Measurements from ENCODE around the gene KIAA0753. TPM values are rescaled to one million over a fixed set of nuclear protein-coding genes. Genes with fewer than 3 reads are reported as not detected.

KIAA0753 gene
- total RNA-seq, 2 donors from 2014 or later = 6.9 to 13.5 TPM

GRCh38 chr17:6623941-6624340 lies 16.6 kb downstream of the KIAA0753 start:
- WGBS, 2 donors = 97 to 99% methylated on average over 3 of the region's 3 CpGs

GRCh38 chr17:6611231-6611630 lies 29.3 kb downstream of the KIAA0753 start:
- Histone ChIP-seq H3K9me3 (no peaks in the 10 kb centered on the region), H3K4me3 (no peak overlapping the region), H3K36me3 (replicated peaks in 1 of 2; ENCODE audit: insufficient read depth in 1 of 2, low read depth in 2 of 2) (peaks cover 3 to 15% of the 10 kb centered on the region in 2 donors), H3K4me1 (no peaks in the 10 kb centered on the region), H3K27ac (no peak overlapping the region), H3K27me3 (no peaks in the 10 kb centered on the region)
- intact Hi-C loops (cut with DNase I) = no loop called here
- ATAC-seq (no peak), DNase-seq (no peak)
- 96 to 97% methylated on average over 4 of the region's 4 CpGs for WGBS, 2 donors
- TF ChIP-seq POLR2A (IDR thresholded peaks at IDR 0.05) (no peak), CTCF (IDR thresholded peaks at IDR 0.05) (no peak)

More at GRCh38 chr17:6623941-6624340, 16.6 kb downstream of the KIAA0753 start:
- Histone ChIP-seq H3K4me1 (no peaks in the 10 kb centered on the region), H3K4me3 (no peak overlapping the region), H3K36me3 (replicated peaks in 1 of 2; ENCODE audit: insufficient read depth in 1 of 2, low read depth in 2 of 2) (peaks cover 0 to 10% of the 10 kb centered on the region in 2 donors), H3K9me3 (no peaks in the 10 kb centered on the region), H3K27me3 (no peaks in the 10 kb centered on the region), H3K27ac (no peak overlapping the region)
- no peak for DNase-seq
- intact Hi-C loops (cut with DNase I) = no loop called here
- no peak for ATAC-seq
- TF ChIP-seq CTCF (IDR thresholded peaks at IDR 0.05) (no peak), POLR2A (IDR thresholded peaks at IDR 0.05) (no peak)

- Histone ChIP-seq H3K4me3 (no peak overlapping the region), H3K36me3 (replicated peaks in 1 of 2; ENCODE audit: insufficient read depth in 1 of 2, low read depth in 2 of 2) (peaks cover 3 to 20% of the 10 kb centered on the region in 2 donors), H3K9me3 (no peaks in the 10 kb centered on the region), H3K27ac (no peak overlapping the region), H3K4me1 (no peaks in the 10 kb centered on the region), H3K27me3 (no peaks in the 10 kb centered on the region)
- TF ChIP-seq POLR2A (IDR thresholded peaks at IDR 0.05) (no peak), CTCF (IDR thresholded peaks at IDR 0.05) (no peak)
- intact Hi-C loops (cut with DNase I) = no loop called here
- ATAC-seq = no peak
- WGBS, 2 donors = 93% methylated on average over 5 of the region's 5 CpGs
- DNase-seq = no peak
These were observed 30.5 kb downstream of the KIAA0753 start for GRCh38 chr17:6610011-6610410.

- H3K27ac ChIP-seq = no peak overlapping the region
- no peak overlapping the region for H3K4me3 ChIP-seq
- ATAC-seq = no peak
- no peak for DNase-seq
- no peaks in the 10 kb centered on the region for H3K9me3 ChIP-seq
- no peaks in the 10 kb centered on the region for H3K27me3 ChIP-seq
- intact Hi-C loops (cut with DNase I) = no loop called here
- peaks cover 3 to 20% of the 10 kb centered on the region in 2 donors for H3K36me3 ChIP-seq (replicated peaks in 1 of 2; ENCODE audit: insufficient read depth in 1 of 2, low read depth in 2 of 2)
- H3K4me1 ChIP-seq = no peaks in the 10 kb centered on the region
- no peak for TF ChIP-seq CTCF (IDR thresholded peaks at IDR 0.05)
- no peak for TF ChIP-seq POLR2A (IDR thresholded peaks at IDR 0.05)
- 82 to 84% methylated on average over 3 of the region's 3 CpGs for WGBS, 2 donors
These were observed 32.2 kb downstream of the KIAA0753 start for GRCh38 chr17:6608321-6608720.

GRCh38 chr17:6605142-6605541 lies 35.4 kb downstream of the KIAA0753 start:
- no peak overlapping the region for H3K4me3 ChIP-seq
- no peak for ATAC-seq
- no peaks in the 10 kb centered on the region for H3K9me3 ChIP-seq
- no peak overlapping the region for H3K27ac ChIP-seq
- H3K27me3 ChIP-seq = no peaks in the 10 kb centered on the region
- TF ChIP-seq CTCF (IDR thresholded peaks at IDR 0.05) (no peak), POLR2A (IDR thresholded peaks at IDR 0.05) (no peak)
- peaks cover 3 to 20% of the 10 kb centered on the region in 2 donors for H3K36me3 ChIP-seq (replicated peaks in 1 of 2; ENCODE audit: insufficient read depth in 1 of 2, low read depth in 2 of 2)
- intact Hi-C loops (cut with DNase I) = no loop called here
- H3K4me1 ChIP-seq = no peaks in the 10 kb centered on the region
- 89 to 94% methylated on average over 6 of the region's 6 CpGs for WGBS, 2 donors
- no peak for DNase-seq
